IPS-11a (cell line): ENCODE measurements around the gene LITAFD.
"Not testable (repeated sequence)": the region's sequence is repeated elsewhere in the genome, so short reads cannot be mapped to it uniquely, and the experiment has no call there.

Experiments
- H3K4me3 ChIP-seq: one replicate; pipeline ENCODE4 v1.5.1; 2013; ENCODE audit warnings: low read depth, low read length, control low read depth

Gene LITAFD

DNA sequence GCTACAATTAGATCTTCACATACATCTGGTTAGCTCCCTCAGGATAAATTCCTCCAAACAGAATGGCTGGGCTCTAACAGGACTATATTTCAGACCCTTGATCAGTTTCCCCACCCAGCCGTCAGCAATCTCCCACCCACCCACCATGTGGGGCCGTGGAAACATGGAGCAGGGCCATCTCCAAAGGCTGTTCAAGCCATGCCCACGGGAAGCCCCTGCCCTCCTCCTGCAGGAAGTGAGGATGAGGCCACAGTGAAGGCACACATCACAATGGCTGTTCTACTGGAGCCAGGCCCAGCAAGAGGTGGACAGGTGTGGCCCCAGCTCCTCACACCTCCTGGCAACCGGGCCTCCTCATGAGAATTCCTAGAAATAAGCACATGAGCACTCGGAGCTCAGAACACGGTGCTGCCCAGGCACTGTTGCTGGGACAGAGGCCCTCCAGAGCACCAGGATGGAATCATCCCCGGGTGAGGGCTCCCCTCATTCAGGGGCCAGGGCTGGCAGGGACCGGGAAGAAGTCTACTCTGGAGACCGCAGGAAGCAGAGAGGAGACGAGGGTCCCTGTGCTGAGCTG, at the start of gene LITAFD:
LITAFD (plus strand) TSS at position 311 of the 577 bp plus-strand sequence. CDS start 2,005 bp downstream, outside the sequence.
- no peak within 1 kb of the TSS for H3K4me3 ChIP-seq

DNA sequence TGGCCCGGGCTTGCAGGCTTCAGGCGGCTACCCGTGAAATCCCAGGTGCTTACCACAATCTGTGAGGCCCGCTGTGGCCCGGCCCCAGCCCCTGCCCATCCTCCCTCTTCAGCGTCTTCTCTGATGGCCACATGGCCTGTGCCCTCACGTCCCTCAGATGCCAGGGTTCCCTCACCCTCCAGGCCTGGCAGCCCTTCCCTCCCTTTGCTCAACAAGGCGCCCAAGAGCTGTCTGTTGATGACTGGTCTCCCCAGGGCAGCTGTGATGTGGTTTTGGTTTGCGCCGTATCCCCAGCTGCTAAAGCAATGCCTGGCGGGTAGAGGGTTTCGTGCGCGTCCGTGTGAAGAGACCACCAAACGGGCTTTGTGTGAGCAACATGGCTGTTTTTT, 49.4 kb upstream of the LITAFD start:
- no peak overlapping the region for H3K4me3 ChIP-seq

DNA sequence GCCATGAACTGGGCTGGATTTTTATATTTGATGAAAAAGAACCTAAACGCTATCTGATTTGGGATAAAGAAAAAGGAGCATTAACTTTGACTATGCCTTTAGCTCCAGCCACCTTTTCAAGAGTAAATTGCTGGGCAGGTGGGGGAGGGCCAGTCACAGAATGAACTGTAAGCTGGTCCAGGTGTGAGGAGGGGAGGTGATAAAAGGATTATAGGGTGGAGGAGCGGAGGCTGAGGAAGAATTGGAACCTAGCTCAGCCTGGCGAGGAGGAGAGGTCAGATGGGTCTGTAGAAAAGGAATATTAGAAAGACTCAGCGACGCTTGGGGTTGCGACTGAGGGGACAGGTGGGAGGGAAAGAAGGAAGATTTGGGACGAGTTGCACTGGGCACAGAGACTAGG, 45.4 kb upstream of the LITAFD start:
- H3K4me3 ChIP-seq: not testable (repeated sequence)

DNA sequence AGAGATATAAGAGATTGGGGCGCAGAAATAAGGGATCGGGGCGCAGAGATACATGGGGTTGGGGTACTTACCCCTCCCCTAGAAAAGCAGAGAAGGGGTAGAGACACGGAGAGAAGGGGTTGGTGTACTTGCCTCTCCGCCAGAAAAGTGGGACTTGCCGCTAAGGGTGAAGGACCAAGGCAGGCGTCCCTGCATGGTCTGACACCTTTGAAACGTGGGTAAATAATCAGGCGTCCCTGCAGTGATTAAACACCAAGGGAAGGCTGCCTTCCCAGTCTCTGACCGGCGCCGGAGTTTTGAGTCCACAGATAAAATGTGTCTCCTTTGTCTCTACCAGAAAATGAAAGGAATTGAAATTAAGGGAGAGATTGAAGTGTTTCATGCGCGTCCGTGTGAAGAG, 44.6 kb upstream of the LITAFD start:
- not testable (repeated sequence) for H3K4me3 ChIP-seq

DNA sequence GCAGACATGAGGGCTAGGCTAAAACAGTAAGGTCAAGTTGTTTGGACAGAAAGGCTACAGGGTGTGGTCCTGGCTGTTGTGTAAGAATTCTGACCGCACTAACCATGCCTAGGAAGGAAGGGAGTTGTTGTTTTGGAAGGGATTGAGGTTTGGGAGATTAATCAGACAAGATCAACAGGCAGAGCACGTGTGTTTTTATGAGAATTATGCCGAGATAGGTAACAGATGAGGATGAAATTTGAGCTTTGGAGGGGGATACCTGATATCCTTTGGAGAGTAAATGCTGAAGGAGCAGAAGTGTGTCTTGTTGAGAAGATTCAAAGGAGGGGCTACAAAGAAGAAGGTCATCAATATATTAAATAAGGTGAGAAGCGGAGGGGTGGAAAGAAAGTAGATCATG, 40.1 kb upstream of the LITAFD start:
- H3K4me3 ChIP-seq: not testable (repeated sequence)

DNA sequence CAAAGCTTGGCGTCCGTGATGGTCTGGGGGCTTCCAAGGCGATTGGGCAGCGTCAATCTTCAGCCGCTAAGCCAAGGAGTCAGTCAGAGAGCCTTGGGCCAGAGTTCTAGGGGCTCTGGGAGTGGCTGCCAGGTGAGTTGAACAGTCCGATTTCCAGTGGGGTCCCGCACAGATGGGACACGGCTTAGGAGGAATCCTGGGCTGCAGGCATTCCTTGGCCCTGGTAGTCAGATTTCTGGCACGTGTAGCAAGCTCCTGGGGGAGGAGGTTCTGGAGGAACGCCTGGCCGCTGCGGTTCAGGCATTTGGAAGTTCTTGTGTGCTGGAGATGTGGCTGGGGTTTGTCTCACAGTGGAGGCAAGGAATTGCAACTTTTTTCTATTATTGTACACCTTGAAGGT, 38.9 kb upstream of the LITAFD start:
- not testable (repeated sequence) for H3K4me3 ChIP-seq

DNA sequence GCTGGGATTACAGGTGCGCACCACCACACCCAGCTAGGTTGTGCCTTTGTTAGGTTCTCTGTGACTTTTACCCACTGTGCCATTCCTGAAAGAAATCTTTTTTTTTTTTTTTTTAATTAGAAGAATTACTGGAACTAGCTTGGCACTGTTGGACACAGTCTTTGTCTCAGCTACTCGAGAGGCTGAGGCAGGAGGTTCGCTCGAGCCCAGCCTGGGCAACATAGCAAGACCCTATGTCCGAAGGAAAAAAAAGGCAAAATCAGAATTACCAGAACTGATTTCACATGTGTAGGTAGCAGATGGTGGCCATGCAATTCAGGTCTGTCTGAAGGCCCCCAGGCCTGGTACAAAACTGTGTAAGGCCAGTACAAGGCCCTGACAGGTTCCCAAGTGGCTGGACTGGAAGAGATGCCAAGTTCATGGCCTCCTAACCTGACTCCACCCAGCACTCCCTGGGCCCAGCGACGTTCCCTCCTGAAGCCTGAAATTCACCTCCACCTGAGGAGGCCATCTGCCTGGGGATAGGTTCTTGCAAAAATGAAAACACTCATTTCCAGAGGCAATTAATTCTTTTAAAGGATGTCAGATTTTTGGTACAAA, 36.4 kb upstream of the LITAFD start:
- no peak overlapping the region for H3K4me3 ChIP-seq

DNA sequence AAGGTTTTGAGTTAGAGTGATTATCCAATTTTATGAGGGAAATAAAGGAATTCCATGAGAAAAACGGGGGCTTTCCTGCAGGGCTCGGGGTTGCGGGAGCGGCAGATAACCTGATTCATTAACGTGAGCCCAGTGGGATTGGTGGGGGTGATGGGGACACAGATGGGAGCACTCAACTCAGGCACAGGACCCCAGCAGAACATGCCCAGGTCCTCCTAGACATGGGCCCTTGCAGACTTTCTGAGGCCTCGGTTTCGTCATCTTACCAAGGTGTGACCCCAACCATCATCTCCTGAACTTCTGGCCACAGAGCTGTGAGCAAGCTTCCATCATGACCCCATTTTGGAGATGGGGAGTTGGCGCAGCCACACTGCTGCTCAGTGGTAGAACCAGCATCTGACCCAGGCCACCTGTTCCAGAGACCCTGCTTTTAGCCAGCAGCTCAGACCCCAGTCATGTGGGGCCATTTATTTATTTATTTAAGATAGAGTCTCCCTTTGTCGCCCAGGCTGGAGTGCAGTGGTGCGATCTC, 35.7 kb upstream of the LITAFD start:
- no peak overlapping the region for H3K4me3 ChIP-seq

DNA sequence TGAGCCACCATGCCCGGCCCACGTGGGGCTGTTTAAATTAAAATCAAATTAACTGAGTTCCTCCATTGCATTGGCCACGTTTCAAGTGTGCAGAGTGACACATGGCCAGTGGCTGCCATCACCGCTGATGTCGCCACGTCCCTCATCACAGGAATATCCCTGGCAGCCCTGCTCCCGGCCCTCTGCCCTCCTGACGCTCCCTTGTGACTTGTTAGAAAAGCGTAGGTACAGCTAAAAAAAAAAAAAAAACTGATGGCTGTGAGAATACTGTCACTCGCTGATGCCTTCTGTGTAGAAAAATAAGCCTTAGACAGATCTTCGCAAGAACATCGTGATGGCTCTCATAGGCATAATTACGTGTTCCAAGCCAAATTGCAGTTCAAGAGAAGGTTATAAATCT, 35.0 kb upstream of the LITAFD start:
- H3K4me3 ChIP-seq: no peak overlapping the region

DNA sequence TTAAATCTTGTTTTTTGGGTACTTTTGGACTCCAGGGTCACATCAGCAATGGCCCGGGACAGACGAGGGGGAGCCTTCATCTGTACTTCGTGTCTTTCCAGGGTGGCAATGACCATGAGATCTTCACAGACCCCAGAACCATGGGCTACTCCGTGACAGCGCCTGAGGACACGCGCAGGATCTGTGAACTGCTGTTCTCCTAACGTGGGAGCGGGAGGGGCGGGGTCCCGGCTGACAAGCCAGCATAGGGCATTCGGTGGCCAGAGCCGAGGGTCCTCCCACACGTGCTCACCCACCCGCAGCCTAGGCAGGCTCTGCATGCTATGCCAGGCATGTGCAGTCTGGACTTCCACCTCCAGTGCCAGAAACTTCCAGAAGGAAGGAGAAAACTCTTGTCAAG, 34.5 kb upstream of the LITAFD start:
- H3K4me3 ChIP-seq: no peak overlapping the region

DNA sequence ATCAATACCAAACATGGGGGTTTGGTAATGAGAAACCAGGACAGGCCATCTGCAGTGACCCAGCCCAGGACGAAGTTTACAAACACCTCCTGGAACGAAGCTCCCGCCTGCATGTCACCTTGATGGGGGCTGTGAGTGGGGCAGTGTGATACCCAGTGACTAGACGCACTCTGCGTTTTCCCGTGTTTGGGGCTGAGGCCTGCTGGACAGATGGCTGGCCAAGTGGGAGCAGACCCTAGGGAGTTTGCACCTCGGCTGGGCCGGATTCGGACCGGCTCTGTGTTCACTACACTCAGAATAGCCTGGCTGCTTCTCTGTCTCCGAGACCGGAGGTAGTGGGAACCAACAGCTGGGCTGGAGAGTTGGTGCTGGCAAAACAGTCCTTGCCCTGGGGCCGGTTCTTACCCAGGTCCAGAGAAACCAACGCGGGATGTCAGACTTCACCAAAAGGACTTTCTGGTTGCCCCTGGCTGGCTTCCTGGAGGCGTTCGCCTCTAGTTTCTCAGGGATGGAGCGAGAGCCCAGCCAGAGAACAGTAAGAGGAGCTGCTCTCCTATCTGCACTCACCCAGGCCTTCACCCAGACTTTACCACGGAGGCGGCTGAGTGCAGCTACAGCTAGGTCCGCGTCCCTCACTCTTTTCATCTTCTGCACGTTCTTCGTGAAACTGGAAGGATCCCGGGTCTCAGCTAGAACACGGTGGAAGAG, 33.8 kb upstream of the LITAFD start:
- H3K4me3 ChIP-seq: no peak overlapping the region

DNA sequence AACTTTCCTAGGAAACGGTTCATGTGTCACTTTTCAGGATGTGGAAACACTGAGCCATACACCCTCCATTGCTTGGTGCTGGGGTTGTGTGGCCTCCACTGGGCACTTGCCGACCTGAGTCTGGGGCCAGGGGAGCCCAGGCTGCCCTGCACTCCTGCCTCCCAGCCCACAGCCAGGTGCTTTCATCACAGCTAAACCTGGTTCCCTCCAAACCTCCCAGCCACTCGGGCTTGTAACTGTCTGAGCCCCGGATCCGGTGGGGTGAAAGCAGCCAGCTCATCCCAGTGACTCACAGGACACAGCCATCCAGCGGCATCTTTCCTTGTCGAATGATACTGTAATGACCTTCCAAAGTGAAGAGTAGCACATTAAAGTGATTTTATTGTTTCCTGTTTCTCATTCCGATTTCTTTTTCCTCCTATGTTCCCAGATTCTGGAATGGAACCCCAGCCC, 33.2 kb upstream of the LITAFD start:
- no peak overlapping the region for H3K4me3 ChIP-seq

DNA sequence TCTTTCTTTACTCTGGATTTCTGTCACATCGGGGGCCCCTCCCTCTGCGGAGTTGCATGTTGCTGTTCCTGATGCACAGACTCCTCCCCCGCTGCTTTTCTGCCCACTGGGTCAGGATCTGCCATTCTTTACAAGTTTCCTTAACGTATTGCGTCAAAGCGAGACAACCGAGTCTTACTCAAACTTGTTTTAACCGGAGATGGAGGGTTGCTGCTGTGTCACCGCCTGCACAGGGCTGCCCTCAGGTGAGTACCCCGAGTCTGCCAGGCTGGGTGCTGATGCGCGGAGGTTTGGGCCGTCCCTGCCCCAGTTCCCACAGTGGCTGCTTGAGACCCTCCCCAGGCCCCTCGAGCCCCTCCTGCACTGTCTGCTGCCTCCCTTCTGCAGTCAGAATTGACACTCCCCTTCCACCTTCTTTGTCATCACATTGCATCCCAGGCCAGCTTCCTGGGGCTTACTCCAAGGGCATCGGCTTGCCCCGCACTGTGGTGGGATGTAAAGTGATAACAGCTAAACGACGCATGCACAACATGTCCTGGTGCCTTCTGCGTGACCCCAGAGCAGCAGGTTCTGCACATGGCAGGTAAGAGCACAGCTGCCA, 32.6 kb upstream of the LITAFD start:
- H3K4me3 ChIP-seq: no peak overlapping the region

DNA sequence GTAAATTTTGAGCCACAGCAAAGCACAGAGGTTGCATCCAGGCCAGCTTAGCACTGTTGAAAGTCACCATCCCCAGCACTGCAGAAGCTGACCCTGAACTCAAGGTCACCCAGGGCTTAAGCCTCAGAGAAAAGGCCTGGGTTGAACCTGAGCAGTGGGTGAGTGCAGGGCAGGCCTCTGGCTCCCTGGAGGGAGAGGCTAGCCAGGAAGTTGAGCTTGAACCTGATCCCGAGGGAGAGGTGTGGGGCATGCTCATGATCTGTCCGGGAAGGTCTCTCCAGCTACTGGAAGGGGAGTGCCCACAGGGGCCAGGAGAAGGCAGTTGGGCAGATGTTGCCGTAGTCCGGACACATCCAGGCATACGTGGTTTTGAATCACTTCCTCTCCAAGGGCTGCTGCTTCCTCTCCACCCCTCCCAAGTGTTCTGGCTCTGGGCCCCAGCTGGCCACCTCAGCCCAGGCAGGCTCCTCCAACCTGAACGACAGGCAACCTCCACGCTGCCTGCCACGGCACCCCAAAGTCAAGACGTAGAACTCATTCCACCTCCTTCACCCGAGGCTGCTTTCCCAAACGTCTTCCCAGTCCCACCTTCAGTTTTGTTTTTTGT, 31.8 kb upstream of the LITAFD start:
- H3K4me3 ChIP-seq: no peak overlapping the region

DNA sequence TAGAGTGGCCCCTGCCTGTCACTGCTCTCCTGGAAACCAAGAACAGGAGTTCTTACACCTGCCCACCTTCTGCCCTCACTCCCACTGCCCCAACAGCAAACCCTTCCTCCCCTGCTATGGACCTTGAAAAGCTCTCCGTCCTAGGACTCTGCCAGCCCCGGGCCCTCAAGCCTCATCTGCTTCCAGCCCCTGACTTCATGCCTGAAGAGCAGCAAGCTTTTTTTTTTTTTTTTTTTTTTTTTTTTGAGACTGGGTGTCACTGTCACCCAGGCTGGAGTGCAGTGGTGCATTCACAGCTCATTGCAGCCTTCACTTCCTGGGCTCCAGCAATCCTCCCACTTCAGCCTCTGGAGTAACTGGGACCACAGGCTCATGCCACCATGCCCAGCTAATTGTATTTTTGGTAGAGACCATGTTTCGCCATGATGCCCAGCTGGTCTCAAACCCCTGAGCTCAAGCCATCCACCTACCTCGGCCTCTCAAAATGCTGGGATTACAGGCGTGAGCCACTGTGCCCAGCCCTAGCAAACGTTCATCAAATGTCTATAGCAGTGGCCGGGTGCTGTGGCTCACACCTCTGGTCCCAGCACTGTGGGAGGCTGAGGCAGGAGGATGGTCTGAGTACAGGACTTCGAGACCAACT, 30.3 kb upstream of the LITAFD start:
- H3K4me3 ChIP-seq: no peak overlapping the region

DNA sequence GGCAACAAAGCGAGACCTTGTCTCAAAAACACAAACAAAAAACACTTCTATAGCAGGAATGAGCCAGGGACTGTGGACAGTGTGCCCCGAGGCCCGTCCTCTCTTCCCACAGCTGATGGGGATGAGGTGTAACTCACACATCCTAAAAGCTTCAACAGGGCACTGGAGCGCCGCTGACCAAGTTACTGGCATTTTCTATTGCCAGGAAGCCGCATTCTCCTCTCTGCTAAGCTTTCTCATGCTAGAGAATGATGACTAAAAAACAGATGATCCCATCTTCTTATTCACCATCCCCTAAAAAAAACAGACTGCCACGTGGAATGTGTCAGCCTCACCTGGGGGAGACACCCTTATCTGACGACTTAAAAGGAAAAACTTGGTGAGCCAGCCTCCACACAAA, 29.6 kb upstream of the LITAFD start:
- no peak overlapping the region for H3K4me3 ChIP-seq

DNA sequence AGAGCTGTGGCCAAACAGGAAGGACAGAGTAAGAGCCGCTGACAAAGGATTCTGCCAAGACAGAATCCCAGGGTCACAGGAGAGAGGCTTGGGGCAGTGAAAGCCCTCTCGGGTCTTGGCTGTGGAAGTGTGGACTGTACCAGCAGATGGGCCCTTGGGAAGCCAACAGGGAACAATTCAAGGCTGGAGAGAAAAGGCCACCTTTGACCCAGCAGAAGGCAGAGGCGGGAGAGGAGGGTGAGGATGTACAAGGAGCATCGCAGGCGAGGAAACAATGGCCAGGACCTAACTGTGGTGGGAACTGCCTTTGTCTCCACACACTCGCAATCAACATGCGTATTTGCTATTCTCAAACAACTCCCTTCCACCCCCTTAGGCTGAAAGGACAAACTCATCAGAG, 29.0 kb upstream of the LITAFD start:
- H3K4me3 ChIP-seq: no peak overlapping the region

DNA sequence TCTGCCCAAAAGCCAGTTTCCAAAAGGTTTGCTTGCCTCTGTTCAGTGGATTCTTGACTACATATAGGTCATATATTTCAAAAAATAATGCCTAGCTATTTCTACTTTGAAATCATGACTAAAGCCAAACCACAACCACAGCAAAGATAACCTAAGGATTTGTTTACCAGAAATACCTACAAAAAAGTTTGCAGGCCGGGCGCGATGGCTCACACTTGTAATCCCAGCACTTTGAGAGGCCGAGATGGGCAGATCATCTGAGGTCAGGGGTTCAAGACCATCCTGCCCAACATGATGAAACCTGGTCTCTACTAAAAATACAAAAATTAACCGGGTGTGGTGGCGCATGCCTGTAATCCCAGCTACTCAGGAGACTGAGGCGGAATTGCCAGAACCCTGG, 28.5 kb upstream of the LITAFD start:
- H3K4me3 ChIP-seq: no peak overlapping the region

DNA sequence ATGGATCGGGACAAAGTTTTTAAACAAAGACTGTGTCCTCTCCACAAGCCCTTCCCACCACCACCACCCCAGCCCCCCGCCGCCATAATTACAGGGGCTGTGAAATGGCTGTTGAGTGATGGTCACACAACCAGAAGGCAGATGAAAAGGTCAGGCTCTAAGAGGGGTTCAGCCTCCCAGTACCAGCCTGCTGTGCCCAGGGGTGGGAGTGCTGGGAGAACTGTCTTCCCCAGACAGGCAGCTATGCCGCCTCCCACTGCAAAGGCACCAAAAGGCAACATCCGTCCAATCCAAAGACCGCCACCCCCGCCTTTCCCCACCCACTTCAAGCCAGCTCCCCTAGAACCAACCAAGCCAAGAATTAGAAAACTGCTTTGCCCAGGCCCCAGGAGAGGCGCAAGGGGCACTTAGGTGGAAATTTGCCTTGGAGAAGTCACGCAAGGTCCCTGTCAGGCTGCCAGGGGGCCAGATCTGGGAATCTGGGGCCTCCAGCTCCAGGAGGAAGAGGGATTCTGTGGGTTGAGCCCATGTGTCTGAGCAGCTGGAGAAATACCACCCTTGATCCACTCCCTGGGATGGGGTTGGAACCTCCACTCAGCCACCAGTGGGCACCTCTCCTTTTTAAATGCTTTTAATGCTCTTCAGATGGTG, 27.7 kb upstream of the LITAFD start:
- no peak overlapping the region for H3K4me3 ChIP-seq

DNA sequence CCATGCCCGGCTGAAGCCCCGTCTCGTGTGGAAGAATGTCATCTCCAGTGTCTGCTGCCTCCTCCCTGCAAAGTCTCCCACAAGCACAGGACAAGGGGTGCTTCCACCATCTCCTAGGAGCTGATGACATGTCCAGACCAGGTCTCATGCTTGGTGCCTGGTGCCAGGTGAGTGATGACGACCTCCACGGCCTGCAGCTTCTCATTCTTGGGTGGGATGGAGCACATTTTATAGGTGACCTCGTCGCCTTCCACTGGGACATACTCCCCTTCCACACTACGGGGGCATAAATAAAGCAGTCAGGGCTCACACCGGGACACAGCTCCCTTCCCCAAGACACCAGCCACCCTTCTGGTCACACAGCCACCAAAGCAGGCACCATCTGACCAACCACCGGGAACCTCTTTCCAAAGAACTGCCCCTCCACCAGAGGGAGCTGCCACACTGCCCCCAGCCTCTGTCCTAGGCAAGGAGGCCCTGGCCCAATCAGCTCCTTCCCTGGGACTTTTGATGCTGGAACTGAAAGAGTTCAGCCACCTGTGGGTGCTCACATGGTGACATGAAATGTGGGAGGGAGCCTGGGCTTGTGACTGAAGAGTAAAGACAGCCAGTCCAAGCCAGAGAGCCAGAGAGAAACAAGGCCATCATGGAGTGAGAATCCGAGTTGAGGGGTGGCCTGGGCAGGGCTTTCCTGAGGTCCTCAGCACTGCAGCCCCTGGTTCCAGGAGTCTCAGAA, 26.9 kb upstream of the LITAFD start:
- no peak overlapping the region for H3K4me3 ChIP-seq
